WI38 (cell line): ENCODE results near the gene CD93.

ENCODE experiments used
- H3K4me3 ChIP-seq: 2 replicates; pipeline ENCODE4 v1.5.1; 2011; ENCODE audit warnings: low read depth, mild to moderate bottlenecking, control low read depth, low read length
- TF ChIP-seq, protein P1 (sequence below): IDR thresholded peaks from 2 replicates; pipeline ENCODE4 v1.5.1; 2012; ENCODE audit warnings: low read depth, mild to moderate bottlenecking, control low read depth, low read length

CD93 gene

DNA sequence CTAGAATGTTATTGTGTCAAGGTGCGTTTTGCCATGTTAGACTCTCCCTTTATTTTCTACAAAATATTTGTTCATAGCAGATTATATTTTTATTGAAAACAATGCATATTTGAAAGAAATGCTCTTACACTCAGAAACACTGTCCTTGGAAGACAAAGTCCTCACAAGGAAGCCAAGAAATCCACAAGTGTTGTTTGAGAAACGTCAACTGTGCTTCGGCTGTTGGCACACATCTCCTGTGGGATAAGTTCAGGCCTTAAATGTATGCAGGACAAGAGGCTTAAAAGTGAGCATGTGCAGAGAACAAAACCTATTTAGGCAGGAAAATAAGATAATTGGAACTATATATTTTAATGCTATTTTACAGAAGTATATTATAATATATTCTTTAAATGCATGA is 27.1 kb downstream of the CD93 start:
- no peak overlapping the region for H3K4me3 ChIP-seq
- TF ChIP-seq, protein P1, sequence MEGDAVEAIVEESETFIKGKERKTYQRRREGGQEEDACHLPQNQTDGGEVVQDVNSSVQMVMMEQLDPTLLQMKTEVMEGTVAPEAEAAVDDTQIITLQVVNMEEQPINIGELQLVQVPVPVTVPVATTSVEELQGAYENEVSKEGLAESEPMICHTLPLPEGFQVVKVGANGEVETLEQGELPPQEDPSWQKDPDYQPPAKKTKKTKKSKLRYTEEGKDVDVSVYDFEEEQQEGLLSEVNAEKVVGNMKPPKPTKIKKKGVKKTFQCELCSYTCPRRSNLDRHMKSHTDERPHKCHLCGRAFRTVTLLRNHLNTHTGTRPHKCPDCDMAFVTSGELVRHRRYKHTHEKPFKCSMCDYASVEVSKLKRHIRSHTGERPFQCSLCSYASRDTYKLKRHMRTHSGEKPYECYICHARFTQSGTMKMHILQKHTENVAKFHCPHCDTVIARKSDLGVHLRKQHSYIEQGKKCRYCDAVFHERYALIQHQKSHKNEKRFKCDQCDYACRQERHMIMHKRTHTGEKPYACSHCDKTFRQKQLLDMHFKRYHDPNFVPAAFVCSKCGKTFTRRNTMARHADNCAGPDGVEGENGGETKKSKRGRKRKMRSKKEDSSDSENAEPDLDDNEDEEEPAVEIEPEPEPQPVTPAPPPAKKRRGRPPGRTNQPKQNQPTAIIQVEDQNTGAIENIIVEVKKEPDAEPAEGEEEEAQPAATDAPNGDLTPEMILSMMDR: no peak

DNA sequence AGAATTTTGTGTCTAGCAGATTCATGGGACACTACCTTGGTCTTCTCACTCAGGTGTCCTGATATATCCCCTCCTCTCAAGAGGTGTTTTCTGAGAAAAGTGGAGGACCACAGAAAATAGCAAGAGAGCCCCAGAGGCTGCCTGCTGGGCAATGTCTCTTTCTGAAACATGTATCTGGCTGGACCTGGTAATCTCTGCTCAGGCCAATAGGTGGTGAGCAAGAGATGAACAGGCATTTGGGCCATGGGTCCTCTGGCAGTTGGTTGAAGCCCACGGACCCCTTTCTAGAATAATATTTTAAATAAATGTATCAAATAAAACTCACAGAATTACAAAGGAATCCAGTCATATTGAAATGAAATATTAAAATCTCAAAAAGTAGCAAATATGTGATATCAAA is 27.9 kb downstream of the CD93 start:
- H3K4me3 ChIP-seq: no peak overlapping the region
- TF ChIP-seq, protein P1: no peak

DNA sequence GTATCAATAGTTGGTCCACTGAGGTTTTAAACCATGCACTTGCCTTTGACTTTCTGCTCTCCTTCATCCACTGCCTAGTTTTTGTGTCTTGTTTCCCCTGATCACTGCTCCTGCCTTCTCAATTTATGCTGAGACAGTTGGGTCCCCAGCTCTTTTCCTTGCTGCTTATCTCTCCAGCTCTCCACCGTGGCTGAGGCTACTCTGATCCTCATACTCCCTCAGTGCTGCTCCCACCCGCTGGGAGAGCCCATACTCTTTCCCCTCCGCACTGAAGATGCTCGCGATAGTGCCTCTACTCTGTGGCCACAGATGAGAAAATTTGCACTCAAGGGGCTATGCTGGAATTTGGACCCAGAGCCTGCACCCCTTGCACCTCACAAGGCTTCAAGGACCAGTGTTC is 33.2 kb downstream of the CD93 start:
- H3K4me3 ChIP-seq: no peak overlapping the region
- TF ChIP-seq, protein P1: no peak

DNA sequence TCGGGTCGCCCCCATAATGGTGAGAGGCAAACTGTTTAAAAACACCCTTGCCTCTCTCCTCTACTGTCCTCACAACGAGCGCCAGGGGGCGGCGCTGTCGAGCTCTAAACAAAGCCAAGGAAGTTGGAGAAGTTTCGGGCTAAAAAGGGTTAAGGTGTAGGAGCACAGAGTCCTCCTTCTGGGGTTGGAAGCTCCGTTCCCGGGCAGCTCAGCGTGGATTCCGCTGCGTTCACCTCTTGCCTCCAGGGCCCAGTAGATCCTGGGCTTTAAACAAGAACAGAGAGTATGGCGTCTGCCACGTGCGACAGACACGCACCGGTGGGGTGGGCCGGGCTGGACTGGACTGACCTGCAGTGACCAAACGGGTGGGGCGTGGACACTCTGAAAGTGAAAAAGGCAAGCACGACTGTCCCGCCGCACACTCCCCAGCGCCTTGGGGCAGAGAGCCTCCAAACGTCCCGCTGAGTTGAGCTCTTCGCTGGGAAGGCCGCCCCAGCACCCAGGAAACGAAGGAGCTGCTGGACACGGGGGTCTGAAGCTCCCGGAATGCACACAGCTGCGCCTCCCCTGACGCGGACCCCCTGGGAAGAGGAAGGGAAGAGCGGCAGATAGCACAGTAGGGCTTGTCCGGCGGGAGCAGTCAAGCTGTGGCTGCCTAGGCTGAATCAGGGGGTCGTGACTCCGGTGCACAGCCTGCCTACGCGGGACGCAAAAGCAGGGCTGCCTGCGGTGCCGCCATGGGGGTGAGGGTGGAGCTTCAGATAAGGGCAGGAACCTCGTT is 35.1 kb downstream of the CD93 start:
- H3K4me3 ChIP-seq: peak overlapping the region; percentile 26; the same call in 1 of the 2 replicates
- TF ChIP-seq, protein P1: peak; percentile 64

DNA sequence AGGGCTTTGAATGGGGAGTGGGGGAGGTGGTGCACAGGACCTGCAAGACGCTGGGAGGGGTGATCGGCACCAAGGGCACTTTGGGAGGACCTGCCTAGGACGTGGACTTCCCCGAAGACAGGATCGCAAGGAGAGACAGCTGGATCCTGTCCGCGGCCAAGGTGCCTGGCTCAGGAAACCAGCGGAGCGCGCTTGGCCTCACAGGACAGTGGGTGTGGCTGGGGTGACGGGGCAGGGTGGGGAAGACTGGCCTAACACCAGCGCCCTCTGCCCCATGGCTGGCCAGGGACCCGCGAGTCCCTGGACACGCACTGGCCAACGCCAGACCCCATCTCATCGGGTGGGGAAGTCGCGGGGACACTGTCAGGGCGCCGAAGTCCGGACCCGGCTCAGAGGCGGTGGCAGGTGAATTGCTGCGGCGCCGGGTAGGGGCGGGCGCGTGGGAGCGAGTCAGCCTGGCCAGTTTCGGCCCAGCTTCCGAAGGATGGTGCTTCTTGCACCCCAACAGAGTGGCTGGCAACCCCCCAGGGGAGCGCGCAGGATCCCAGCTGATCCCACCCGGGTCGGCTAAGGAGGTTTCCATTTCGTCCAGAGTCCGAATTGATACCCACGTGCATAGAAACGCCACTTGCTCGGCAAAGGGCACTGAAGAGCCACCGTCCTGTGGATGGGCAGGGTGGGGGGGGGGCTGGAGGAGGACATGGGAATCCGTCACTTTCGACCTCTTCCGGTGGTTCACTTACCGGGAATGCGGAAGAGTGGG is 35.9 kb downstream of the CD93 start:
- H3K4me3 ChIP-seq: peak overlapping the region; percentile 26; the same call in 1 of the 2 replicates
- TF ChIP-seq, protein P1: no peak

DNA sequence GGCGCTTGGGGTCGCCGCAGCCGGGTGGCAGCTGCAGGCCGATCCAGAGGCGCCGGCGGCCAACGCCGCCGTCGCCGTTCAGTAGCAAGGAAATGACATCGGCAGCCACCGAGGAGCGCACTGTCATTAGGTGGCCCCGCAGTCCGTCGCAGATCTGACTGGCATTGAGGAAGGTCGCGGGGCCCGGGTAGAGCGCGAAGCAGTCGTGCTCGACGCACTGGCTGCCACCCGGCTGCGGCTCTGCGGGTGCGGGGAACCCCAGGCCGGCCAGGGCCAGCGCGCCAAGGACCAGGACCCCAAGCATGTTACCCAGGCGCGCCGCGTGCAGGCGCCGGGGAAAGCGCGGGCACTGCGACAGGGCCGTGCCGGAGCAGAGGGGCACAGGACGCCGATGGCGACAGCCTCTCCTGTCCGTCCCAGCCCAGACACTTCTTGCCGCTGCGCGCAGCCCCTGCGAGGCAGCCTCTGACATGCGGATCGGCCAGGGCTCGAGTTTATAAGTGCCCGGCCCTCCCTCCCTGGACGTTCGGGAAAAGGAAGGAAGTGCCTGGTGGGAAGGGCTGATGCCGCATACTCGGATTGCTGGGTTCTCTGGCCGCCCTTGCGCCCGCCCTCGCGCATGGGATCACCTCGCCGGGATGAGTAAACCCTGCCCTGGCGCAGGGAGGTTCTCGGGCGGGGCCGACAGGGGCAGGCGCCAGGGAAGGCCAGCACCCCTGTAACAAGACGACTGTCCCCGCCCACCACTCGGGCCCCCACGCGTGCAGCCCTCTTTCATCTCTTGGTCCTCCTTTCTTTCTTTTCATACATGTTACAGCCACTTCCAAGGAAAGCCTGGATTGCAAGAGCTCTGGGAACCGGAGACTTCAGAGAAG is 36.7 kb downstream of the CD93 start, which contains the start of gene THBD:
Gene THBD, minus strand, starts transcription at position 472 of the 875 bp plus-strand sequence. Its CDS starts 168 bp downstream, at position 304.
- TF ChIP-seq, protein P1: no peak
- H3K4me3 ChIP-seq: peak within 1 kb of the TSS; percentile 24; the same call in 1 of the 2 replicates
